Measurements from ENCODE around the gene SH3PXD2A. TPM values are rescaled to one million over a fixed set of nuclear protein-coding genes. Genes with fewer than 3 reads are reported as not detected.

Gene SH3PXD2A
- total and polyA plus RNA-seq, 4 donors = 18.7 to 69.1 (median 42.5) TPM

GRCh38 chr10:103574097-103575061 lies 281.0 kb downstream of the SH3PXD2A start:
- intact Hi-C loops (cut with DNase I) = no loop called here
- no peaks in the 10 kb centered on the region for H3K36me3 ChIP-seq (ENCODE audit: control insufficient read depth in 1 of 2, insufficient read depth in 2 of 2, low read length in 1 of 2)
- WGBS, 2 donors = 82 to 92% methylated on average over 16 of the region's 16 CpGs
- no peaks in the 10 kb centered on the region for H3K4me1 ChIP-seq (ENCODE audit: control insufficient read depth in 1 of 2, insufficient read depth in 2 of 2, low read length in 2 of 2)
- H3K9me3 ChIP-seq (ENCODE audit: control insufficient read depth, low read length) = no peaks in the 10 kb centered on the region
- no peak overlapping the region for H3K27ac ChIP-seq (ENCODE audit: low read depth in 1 of 2, low read length in 2 of 2)
- ATAC-seq (ENCODE audit: low FRiP score) (no peak), DNase-seq (no peak)
- H3K27me3 ChIP-seq (ENCODE audit: control insufficient read depth in 1 of 2, insufficient read depth in 2 of 2, low read length in 1 of 2) = no peaks in the 10 kb centered on the region
- H3K4me3 ChIP-seq (ENCODE audit: low read length in 2 of 2) = no peak overlapping the region

DNA sequence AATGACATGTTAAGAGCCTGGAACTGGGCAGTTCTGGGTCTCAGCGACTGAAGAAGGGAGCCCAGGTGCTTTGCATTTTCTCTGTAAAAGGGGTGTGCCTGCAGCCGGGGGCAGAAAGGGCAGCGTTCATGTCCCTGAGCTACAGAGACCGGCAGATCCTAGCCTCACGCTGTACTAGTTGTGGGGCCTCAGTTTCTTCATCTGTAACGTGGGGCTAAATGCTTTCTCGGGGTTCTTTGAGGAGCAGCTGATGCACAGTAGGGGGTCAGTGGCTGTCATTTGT lies 282.2 kb downstream of the SH3PXD2A start:
- H3K4me3 ChIP-seq (ENCODE audit: low read length in 2 of 2) = no peak overlapping the region
- H3K27me3 ChIP-seq (ENCODE audit: control insufficient read depth in 1 of 2, insufficient read depth in 2 of 2, low read length in 1 of 2) = no peaks in the 10 kb centered on the region
- 94 to 99% methylated on average over 7 of the region's 7 CpGs for WGBS, 2 donors

DNA sequence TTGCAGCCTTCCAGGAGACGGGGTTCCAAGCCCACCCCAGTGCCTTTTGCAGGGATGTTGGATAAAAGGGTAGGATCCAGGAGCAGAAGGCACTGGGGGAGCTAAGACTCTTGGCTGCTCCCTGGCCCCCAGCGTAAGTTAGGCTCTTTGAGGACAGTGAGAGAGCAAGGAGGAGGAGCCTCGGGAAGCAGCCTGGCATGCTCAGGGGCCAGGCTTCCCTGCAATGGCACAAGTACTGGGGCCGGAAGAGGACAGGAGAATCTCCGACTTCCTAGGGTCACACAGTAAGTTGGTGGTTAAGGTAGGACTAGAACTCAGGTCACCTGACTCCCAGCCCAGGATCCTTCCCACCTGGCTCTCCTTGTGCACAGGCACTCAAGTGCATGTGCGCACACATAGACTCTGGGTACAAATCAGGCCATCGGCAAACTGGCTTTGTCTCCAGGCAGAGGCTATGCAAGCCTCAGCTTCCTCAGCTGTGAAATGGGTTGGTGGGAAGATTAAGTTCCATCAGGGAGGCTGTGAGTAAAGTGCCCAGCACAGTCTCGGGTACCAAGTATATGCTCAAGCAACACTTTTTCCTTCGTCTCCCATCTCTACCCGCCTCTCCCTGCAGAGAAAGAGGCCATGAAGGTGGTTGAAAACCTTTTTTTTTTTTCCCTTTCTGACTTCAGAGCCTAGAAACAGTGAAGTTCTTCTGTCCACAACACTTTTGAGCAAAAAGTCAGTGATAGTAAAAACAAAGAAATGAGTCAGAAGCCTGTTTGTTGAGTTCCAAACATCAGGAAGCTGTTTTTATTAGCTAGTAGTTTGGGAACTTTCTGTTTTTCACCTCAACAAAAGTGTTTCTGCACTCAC lies 282.8 kb downstream of the SH3PXD2A start:
- no peaks in the 10 kb centered on the region for H3K4me1 ChIP-seq (ENCODE audit: control insufficient read depth in 1 of 2, insufficient read depth in 2 of 2, low read length in 2 of 2)
- H3K4me3 ChIP-seq (ENCODE audit: low read length in 2 of 2) = no peak overlapping the region
- intact Hi-C loops (cut with DNase I) = no loop called here
- DNase-seq (no peak), ATAC-seq (ENCODE audit: low FRiP score) (no peak)
- WGBS, 2 donors = 89 to 91% methylated on average over 10 of the region's 10 CpGs
- H3K9me3 ChIP-seq (ENCODE audit: control insufficient read depth, low read length) = no peaks in the 10 kb centered on the region
- H3K27ac ChIP-seq (ENCODE audit: low read depth in 1 of 2, low read length in 2 of 2) = no peak overlapping the region
- H3K27me3 ChIP-seq (ENCODE audit: control insufficient read depth in 1 of 2, insufficient read depth in 2 of 2, low read length in 1 of 2) = no peaks in the 10 kb centered on the region
- H3K36me3 ChIP-seq (ENCODE audit: control insufficient read depth in 1 of 2, insufficient read depth in 2 of 2, low read length in 1 of 2) = no peaks in the 10 kb centered on the region

More for the DNA sequence above, 282.2 kb downstream of the SH3PXD2A start:
- no peaks in the 10 kb centered on the region for H3K36me3 ChIP-seq (ENCODE audit: control insufficient read depth in 1 of 2, insufficient read depth in 2 of 2, low read length in 1 of 2)
- ATAC-seq (ENCODE audit: low FRiP score) (no peak), DNase-seq (no peak)
- H3K27ac ChIP-seq (ENCODE audit: low read depth in 1 of 2, low read length in 2 of 2) = no peak overlapping the region
- H3K9me3 ChIP-seq (ENCODE audit: control insufficient read depth, low read length) = no peaks in the 10 kb centered on the region
- intact Hi-C loops (cut with DNase I) = no loop called here
- H3K4me1 ChIP-seq (ENCODE audit: control insufficient read depth in 1 of 2, insufficient read depth in 2 of 2, low read length in 2 of 2) = no peaks in the 10 kb centered on the region

- no peaks in the 10 kb centered on the region for H3K27me3 ChIP-seq (ENCODE audit: control insufficient read depth in 1 of 2, insufficient read depth in 2 of 2, low read length in 1 of 2)
- no peaks in the 10 kb centered on the region for H3K36me3 ChIP-seq (ENCODE audit: control insufficient read depth in 1 of 2, insufficient read depth in 2 of 2, low read length in 1 of 2)
- H3K27ac ChIP-seq (ENCODE audit: low read depth in 1 of 2, low read length in 2 of 2) = no peak overlapping the region
- H3K4me3 ChIP-seq (ENCODE audit: low read length in 2 of 2) = no peak overlapping the region
- H3K9me3 ChIP-seq (ENCODE audit: control insufficient read depth, low read length) = no peaks in the 10 kb centered on the region
- WGBS, 2 donors = 96% methylated on average over 18 of the region's 18 CpGs
- no peak for DNase-seq
- intact Hi-C loops (cut with DNase I) = no loop called here
- H3K4me1 ChIP-seq (ENCODE audit: control insufficient read depth in 1 of 2, insufficient read depth in 2 of 2, low read length in 2 of 2) = no peaks in the 10 kb centered on the region
- no peak for ATAC-seq (ENCODE audit: low FRiP score)
These were observed 283.8 kb downstream of the SH3PXD2A start for GRCh38 chr10:103571656-103571975.

GRCh38 chr10:103570844-103571655 lies 284.3 kb downstream of the SH3PXD2A start:
- Histone ChIP-seq H3K4me1 (ENCODE audit: control insufficient read depth in 1 of 2, insufficient read depth in 2 of 2, low read length in 2 of 2) (no peaks in the 10 kb centered on the region), H3K27ac (ENCODE audit: low read depth in 1 of 2, low read length in 2 of 2) (no peak overlapping the region), H3K36me3 (ENCODE audit: control insufficient read depth in 1 of 2, insufficient read depth in 2 of 2, low read length in 1 of 2) (no peaks in the 10 kb centered on the region), H3K27me3 (ENCODE audit: control insufficient read depth in 1 of 2, insufficient read depth in 2 of 2, low read length in 1 of 2) (no peaks in the 10 kb centered on the region), H3K9me3 (ENCODE audit: control insufficient read depth, low read length) (no peaks in the 10 kb centered on the region), H3K4me3 (ENCODE audit: low read length in 2 of 2) (no peak overlapping the region)
- 95 to 97% methylated on average over 26 to 28 of the region's 28 CpGs for WGBS, 2 donors
- no peak for DNase-seq
- intact Hi-C loops (cut with DNase I) = no loop called here
- ATAC-seq (ENCODE audit: low FRiP score) = no peak

GRCh38 chr10:103569896-103570295 lies 285.5 kb downstream of the SH3PXD2A start:
- DNase-seq (no peak), ATAC-seq (ENCODE audit: low FRiP score) (no peak)
- Histone ChIP-seq H3K36me3 (ENCODE audit: control insufficient read depth in 1 of 2, insufficient read depth in 2 of 2, low read length in 1 of 2) (no peaks in the 10 kb centered on the region), H3K9me3 (ENCODE audit: control insufficient read depth, low read length) (no peaks in the 10 kb centered on the region), H3K27ac (ENCODE audit: low read depth in 1 of 2, low read length in 2 of 2) (no peak overlapping the region), H3K4me3 (ENCODE audit: low read length in 2 of 2) (no peak overlapping the region), H3K4me1 (ENCODE audit: control insufficient read depth in 1 of 2, insufficient read depth in 2 of 2, low read length in 2 of 2) (no peaks in the 10 kb centered on the region), H3K27me3 (ENCODE audit: control insufficient read depth in 1 of 2, insufficient read depth in 2 of 2, low read length in 1 of 2) (no peaks in the 10 kb centered on the region)
- 79 to 82% methylated on average over 5 of the region's 5 CpGs for WGBS, 2 donors
- intact Hi-C loops (cut with DNase I) = no loop called here

DNA sequence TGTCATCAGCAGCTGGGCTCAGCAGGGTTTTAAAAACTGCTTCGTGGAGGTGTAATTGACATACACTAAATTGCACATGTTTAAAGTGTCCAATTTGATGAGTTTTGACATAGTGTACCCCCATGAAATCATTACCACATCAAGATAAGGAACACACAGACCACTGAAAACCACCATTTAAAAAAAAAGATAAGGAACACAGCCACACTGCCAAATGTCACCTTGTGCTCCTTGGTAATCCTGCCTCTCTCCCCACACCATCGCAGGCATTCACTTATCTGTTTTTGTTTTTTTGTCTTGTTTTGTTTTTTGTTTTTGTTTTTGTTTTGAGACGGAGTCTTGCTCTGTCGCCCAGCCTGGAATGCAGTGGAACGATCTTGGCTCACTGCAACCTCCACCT lies 286.9 kb downstream of the SH3PXD2A start:
- no peak overlapping the region for H3K27ac ChIP-seq (ENCODE audit: low read depth in 1 of 2, low read length in 2 of 2)
- ATAC-seq (ENCODE audit: low FRiP score) = no peak
- intact Hi-C loops (cut with DNase I) = no loop called here
- H3K36me3 ChIP-seq (ENCODE audit: control insufficient read depth in 1 of 2, insufficient read depth in 2 of 2, low read length in 1 of 2) = no peaks in the 10 kb centered on the region
- no peaks in the 10 kb centered on the region for H3K9me3 ChIP-seq (ENCODE audit: control insufficient read depth, low read length)
- no peak overlapping the region for H3K4me3 ChIP-seq (ENCODE audit: low read length in 2 of 2)
- no peaks in the 10 kb centered on the region for H3K27me3 ChIP-seq (ENCODE audit: control insufficient read depth in 1 of 2, insufficient read depth in 2 of 2, low read length in 1 of 2)
- no peaks in the 10 kb centered on the region for H3K4me1 ChIP-seq (ENCODE audit: control insufficient read depth in 1 of 2, insufficient read depth in 2 of 2, low read length in 2 of 2)
- 93% methylated on average over 5 of the region's 5 CpGs for WGBS, 2 donors
- no peak for DNase-seq

- H3K4me3 ChIP-seq (ENCODE audit: low read length in 2 of 2) = no peak overlapping the region
- intact Hi-C loops (cut with DNase I) = no loop called here
- 42 to 49% methylated on average over 3 of the region's 3 CpGs for WGBS, 2 donors
- H3K36me3 ChIP-seq (ENCODE audit: control insufficient read depth in 1 of 2, insufficient read depth in 2 of 2, low read length in 1 of 2) = no peaks in the 10 kb centered on the region
- H3K9me3 ChIP-seq (ENCODE audit: control insufficient read depth, low read length) = peaks cover 1% of the 10 kb centered on the region
- no peak for DNase-seq
- no peak overlapping the region for H3K27ac ChIP-seq (ENCODE audit: low read depth in 1 of 2, low read length in 2 of 2)
- no peaks in the 10 kb centered on the region for H3K27me3 ChIP-seq (ENCODE audit: control insufficient read depth in 1 of 2, insufficient read depth in 2 of 2, low read length in 1 of 2)
- no peak for ATAC-seq (ENCODE audit: low FRiP score)
- H3K4me1 ChIP-seq (ENCODE audit: control insufficient read depth in 1 of 2, insufficient read depth in 2 of 2, low read length in 2 of 2) = no peaks in the 10 kb centered on the region
These were observed 288.8 kb downstream of the SH3PXD2A start for GRCh38 chr10:103566536-103566935.

Measured in aorta (tissue), 5 donors.